Brain microvascular endothelial cell (primary cell): ENCODE measurements around the gene FOXJ3.

Experiments
- DNase-seq: peaks from one replicate; pipeline ENCODE4 v3.0.0-alpha.2; 2020
- H3K27ac ChIP-seq: fragments of 250-450 bp; sonication (Bioruptor Pico); 2 replicates; pipeline ENCODE4 v1.5.1; 2020; ENCODE audit warnings: mild to moderate bottlenecking, moderate library complexity
- H3K27me3 ChIP-seq: fragments of 250-450 bp; sonication (Bioruptor Pico); replicated peaks from 2 replicates; pipeline ENCODE4 v1.5.1; 2020; ENCODE audit warnings: mild to moderate bottlenecking
- H3K36me3 ChIP-seq: fragments of 250-450 bp; sonication (Bioruptor Pico); replicated peaks from 2 replicates; pipeline ENCODE4 v1.5.1; 2020; ENCODE audit warnings: mild to moderate bottlenecking
- H3K4me3 ChIP-seq: 2 replicates; pipeline ENCODE4 v1.5.1; 2011; ENCODE audit warnings: low read depth, mild to moderate bottlenecking, control low read depth, low read length, moderate library complexity
- in situ Hi-C: cut with HindIII; loops from 2 replicates; pipeline ENCODE4 v1.10.0; 2017; ENCODE audit warnings: low sequenced_read_pairs, low pct_ligation_motif_present
- TF ChIP-seq, protein P1 (sequence below): IDR thresholded peaks from 2 replicates; pipeline ENCODE4 v1.5.1; 2011; ENCODE audit warnings: low read depth, mild to moderate bottlenecking, moderate library complexity, low read length, control low read depth, inconsistent platforms; ENCODE audit errors: missing control alignments

FOXJ3 gene

DNA sequence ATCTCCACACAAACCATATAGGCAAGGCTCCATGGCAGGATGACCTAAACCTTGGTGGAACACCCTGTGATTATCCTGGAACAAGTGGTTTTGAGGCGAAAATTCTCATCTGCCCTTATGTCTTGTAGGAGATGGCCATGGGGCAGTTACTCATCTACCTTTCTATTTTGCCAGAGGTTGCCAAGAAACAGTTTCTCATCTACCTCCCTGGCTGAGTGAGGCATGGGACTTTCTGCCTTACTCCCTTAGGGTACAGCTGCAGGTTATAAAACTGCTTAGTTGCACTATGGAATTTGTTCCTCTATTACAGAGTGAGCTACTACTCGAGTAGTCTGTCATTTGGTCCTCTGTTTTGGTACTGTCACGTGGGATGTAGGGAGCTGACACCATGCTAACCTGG lies 139.2 kb downstream of the FOXJ3 start:
- in situ Hi-C loops = no loop called here
- no peak for DNase-seq
- Histone ChIP-seq H3K27ac (no peak overlapping the region), H3K4me3 (no peak overlapping the region), H3K27me3 (no peaks in the 10 kb centered on the region), H3K36me3 (peaks cover 3% of the 10 kb centered on the region)
- TF ChIP-seq, protein P1, sequence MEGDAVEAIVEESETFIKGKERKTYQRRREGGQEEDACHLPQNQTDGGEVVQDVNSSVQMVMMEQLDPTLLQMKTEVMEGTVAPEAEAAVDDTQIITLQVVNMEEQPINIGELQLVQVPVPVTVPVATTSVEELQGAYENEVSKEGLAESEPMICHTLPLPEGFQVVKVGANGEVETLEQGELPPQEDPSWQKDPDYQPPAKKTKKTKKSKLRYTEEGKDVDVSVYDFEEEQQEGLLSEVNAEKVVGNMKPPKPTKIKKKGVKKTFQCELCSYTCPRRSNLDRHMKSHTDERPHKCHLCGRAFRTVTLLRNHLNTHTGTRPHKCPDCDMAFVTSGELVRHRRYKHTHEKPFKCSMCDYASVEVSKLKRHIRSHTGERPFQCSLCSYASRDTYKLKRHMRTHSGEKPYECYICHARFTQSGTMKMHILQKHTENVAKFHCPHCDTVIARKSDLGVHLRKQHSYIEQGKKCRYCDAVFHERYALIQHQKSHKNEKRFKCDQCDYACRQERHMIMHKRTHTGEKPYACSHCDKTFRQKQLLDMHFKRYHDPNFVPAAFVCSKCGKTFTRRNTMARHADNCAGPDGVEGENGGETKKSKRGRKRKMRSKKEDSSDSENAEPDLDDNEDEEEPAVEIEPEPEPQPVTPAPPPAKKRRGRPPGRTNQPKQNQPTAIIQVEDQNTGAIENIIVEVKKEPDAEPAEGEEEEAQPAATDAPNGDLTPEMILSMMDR = no peak

DNA sequence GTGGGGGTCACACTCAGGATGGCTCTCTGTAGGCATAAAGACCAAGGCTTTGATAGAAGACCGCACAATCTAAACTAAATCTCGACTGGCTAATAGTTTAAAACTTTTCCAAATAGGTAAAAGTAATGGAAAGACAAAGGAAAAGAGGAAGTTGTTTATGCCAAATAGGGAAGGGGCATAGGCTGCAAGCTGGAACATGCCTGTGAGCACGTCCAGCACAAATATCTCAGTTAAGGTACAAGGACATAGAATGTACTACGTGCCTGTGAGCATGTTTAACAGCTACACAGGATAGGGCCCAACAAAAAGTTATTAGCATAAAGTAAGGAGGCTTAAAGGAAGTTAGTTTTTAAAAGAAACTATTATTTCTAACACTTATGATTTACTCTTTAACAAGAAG lies 142.9 kb downstream of the FOXJ3 start:
- no peak overlapping the region for H3K4me3 ChIP-seq
- peaks cover 10% of the 10 kb centered on the region for H3K36me3 ChIP-seq
- DNase-seq = no peak
- TF ChIP-seq, protein P1 = no peak
- in situ Hi-C loops = no loop called here
- no peak overlapping the region for H3K27ac ChIP-seq
- no peaks in the 10 kb centered on the region for H3K27me3 ChIP-seq

DNA sequence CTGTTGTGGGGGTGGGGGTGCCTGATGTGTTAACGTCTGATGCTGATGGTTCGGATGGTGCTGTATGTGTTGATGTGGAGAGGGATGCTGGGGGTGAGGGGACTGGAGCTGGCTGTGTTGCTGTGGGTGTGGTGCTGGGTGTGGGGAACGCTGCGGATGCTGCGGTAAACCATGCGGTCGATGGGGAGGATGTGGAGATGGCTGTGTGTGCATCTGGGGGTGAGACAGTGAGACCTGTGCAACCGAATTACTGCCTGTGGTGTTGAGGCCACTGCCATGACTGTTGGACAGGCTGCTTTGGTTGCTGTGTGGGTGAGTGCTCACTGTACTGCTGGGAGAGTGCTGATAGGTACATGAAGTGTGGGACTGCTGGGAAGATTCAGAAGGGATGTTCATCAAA lies 143.7 kb downstream of the FOXJ3 start:
- DNase-seq = no peak
- Histone ChIP-seq H3K36me3 (peaks cover 11% of the 10 kb centered on the region), H3K27me3 (no peaks in the 10 kb centered on the region), H3K4me3 (no peak overlapping the region), H3K27ac (no peak overlapping the region)
- TF ChIP-seq, protein P1 = no peak
- in situ Hi-C loops = no loop called here

DNA sequence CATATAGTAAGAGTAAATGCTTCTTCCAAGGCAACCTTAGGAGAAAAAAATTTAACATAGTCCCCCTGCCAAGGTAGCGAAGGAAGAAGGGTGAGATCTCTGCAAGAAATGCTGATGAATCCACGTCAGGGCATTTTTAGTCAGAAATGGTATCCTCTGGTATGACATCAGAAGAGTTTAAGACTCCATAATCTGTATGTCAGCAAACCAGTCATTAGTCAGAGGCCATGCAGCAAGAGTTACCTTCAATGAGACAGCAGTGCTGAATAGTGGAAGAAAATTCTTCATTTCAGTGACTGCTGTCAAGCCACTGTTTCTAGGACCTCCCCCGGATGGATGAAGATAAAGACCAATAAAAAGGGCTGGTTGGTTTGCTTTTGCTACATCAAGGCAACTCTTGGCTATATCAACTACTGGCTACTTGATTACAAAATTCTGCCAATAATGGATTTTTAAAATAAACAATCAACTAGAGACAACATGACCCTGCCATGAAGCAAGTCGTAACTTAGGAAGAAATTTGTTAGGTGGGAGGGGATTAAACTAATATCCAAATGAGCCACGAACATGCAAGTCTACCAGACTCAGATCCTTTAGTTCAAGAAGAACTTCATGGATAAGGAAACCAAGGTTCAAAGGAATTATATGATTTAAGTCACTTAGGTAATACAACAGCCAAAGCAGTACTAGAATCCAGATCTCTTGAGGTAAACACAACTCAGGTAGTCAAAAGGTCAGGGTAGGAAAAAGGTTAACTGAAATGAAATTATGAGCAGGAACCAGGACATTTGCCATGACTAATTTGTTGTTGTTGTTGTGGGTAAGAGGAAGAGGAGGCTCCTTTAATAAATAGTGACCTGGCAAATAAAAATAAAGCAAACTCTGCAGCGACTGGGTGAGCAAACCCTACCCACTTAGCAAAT lies 144.8 kb downstream of the FOXJ3 start:
- H3K36me3 ChIP-seq = peaks cover 11% of the 10 kb centered on the region
- in situ Hi-C loops = no loop called here

DNA sequence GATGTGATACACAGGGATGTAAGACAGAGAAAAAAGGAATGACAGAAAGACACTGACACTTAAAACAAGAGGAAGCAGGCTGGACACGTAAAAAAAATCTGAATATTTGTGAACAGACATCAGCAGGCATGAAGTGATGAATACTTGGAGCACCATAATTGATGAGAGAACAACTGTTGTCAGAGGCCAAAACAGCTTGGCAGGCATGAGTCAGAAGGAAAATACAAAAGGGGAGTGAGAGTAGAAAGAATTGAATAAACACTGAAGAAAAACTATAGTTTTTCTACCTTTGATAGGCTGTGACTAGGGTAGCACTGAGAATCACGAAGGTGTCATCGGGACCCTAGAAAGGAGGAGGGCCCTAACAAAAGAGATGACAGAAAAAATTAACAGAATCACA lies 148.9 kb downstream of the FOXJ3 start:
- no peaks in the 10 kb centered on the region for H3K27me3 ChIP-seq
- TF ChIP-seq, protein P1 = no peak
- peaks cover 8% of the 10 kb centered on the region for H3K36me3 ChIP-seq
- H3K4me3 ChIP-seq = no peak overlapping the region
- peak; percentile 66 for DNase-seq
- H3K27ac ChIP-seq = peak overlapping the region; percentile 25
- in situ Hi-C loops = no loop called here

More for the DNA sequence above, 144.8 kb downstream of the FOXJ3 start:
- no peak for DNase-seq
- no peak overlapping the region for H3K27ac ChIP-seq
- H3K27me3 ChIP-seq = no peaks in the 10 kb centered on the region
- H3K4me3 ChIP-seq = no peak overlapping the region
- TF ChIP-seq, protein P1 = no peak
